ENCODE data around the gene SND1.

The SND1 gene

GRCh38 chr7:127840226-127840951 is 188.4 kb downstream of the SND1 start:
- no peak for DNase-seq

GRCh38 chr7:127844165-127844564 is 192.2 kb downstream of the SND1 start:
- no peak for DNase-seq

GRCh38 chr7:127844707-127845331 is 192.8 kb downstream of the SND1 start:
- DNase-seq: no peak

GRCh38 chr7:127845522-127846214 is 193.7 kb downstream of the SND1 start:
- no peak for DNase-seq

GRCh38 chr7:127847641-127848040 is 195.6 kb downstream of the SND1 start:
- DNase-seq: no peak

- DNase-seq: no peak
Measured at GRCh38 chr7:127848241-127848640, 196.2 kb downstream of the SND1 start.

GRCh38 chr7:127850195-127850594 is 198.2 kb downstream of the SND1 start:
- no peak for DNase-seq

- DNase-seq: no peak
Measured at GRCh38 chr7:127854383-127854782, 202.4 kb downstream of the SND1 start.

GRCh38 chr7:127857464-127857841 is 205.5 kb downstream of the SND1 start:
- no peak for DNase-seq

GRCh38 chr7:127858091-127858914 is 206.3 kb downstream of the SND1 start:
- no peak for DNase-seq

- DNase-seq: no peak
Measured at GRCh38 chr7:127858915-127859189, 206.9 kb downstream of the SND1 start.

GRCh38 chr7:127859330-127859729 is 207.3 kb downstream of the SND1 start:
- DNase-seq: no peak

- no peak for DNase-seq
Measured at GRCh38 chr7:127862525-127862924, 210.5 kb downstream of the SND1 start.

GRCh38 chr7:127863082-127863481 is 211.1 kb downstream of the SND1 start:
- DNase-seq: no peak

- DNase-seq: no peak
Measured at GRCh38 chr7:127865466-127865865, 213.5 kb downstream of the SND1 start.

- DNase-seq: no peak
Measured at GRCh38 chr7:127870231-127870907, 218.4 kb downstream of the SND1 start.

- DNase-seq: no peak
Measured at GRCh38 chr7:127871226-127871625, 219.2 kb downstream of the SND1 start.

GRCh38 chr7:127872122-127872521 is 220.1 kb downstream of the SND1 start:
- DNase-seq: no peak

- DNase-seq: no peak
Measured at GRCh38 chr7:127873151-127873550, 221.2 kb downstream of the SND1 start.

GRCh38 chr7:127873715-127874636 is 222.0 kb downstream of the SND1 start:
- DNase-seq: no peak

GRCh38 chr7:127874951-127875608 is 223.1 kb downstream of the SND1 start:
- no peak for DNase-seq

Data from activated CD8-positive, alpha-beta memory T cell treated with anti-CD3 and anti-CD28 coated beads, Interleukin-2, amount 50 U/mL, for 4 hours (primary cell).